Peyer's patch (tissue), 4 donors: ENCODE data around the gene PKDCC.

Source experiments
- CTCF ChIP-seq, 6 experiments: fragments of 450-650 bp in 4 of 6; fragments of 200-600 bp in 2 of 6; sonication (generic) in 1 of 6; IDR thresholded peaks; one replicate each; pipeline ENCODE4 v1.5.1; 2017 to 2019; ENCODE audit warnings: antibody characterized with exemption in 6 of 6, mild to moderate bottlenecking in 3 of 6, moderate library complexity in 1 of 6
- POLR2A ChIP-seq, 2 donors: fragments of 450-650 bp; IDR thresholded peaks; one replicate each; pipeline ENCODE4 v1.5.1; 2017; ENCODE audit warnings: antibody characterized with exemption in 2 of 2, mild to moderate bottlenecking in 2 of 2, moderate library complexity in 2 of 2

DNA sequence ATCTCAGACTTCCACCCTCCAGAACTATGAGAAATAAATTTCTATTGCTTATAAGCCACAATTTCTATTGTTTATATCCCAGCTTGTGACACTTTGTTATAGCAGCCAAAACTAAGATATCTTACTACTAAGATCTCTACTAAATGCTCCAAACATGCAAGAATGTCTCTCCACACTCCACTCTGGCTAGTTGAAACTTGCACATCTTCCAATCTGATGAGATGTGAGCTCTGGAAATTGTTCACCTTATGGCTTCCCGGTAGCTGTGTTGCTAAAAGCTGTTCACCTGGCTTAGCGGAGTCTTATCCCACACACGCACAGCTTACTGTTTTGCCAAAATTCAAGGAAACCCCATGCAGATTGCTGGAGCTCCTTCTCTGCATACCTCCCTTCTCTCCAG, 43.9 kb downstream of the PKDCC start:
- TF ChIP-seq CTCF (IDR thresholded peaks at IDR 0.05) (no peak), POLR2A (IDR thresholded peaks at IDR 0.05) (no peak)
